SU-DHL-6 (cell line): ENCODE results near the gene DOCK3.
"Not testable (repeated sequence)": the region's sequence is repeated elsewhere in the genome, so short reads cannot be mapped to it uniquely, and the experiment has no call there.

Experiments
- H2AFZ ChIP-seq: fragments of 200-600 bp; sonication (generic); 2 replicates; pipeline ENCODE4 v1.6.1; 2014; ENCODE audit warnings: low read depth, mild to moderate bottlenecking, moderate library complexity, mixed read lengths, antibody characterized with exemption, low read length; ENCODE audit not compliant: severe bottlenecking
- H3F3A ChIP-seq: fragments of 200-600 bp; shearing (Covaris generic); 2 replicates; pipeline ENCODE4 v1.6.0; 2016; ENCODE audit warnings: antibody characterized with exemption, mild to moderate bottlenecking; ENCODE audit not compliant: insufficient read depth
- H3K27ac ChIP-seq: fragments of 200-600 bp; sonication (generic); 2 replicates; pipeline ENCODE4 v1.5.1; 2016; ENCODE audit warnings: low read depth, mild to moderate bottlenecking, low read length, moderate library complexity, mixed read lengths
- H3K27me3 ChIP-seq: fragments of 200-600 bp; sonication (generic), shearing (Covaris generic); 2 replicates; pipeline ENCODE4 v1.6.0; 2014; ENCODE audit warnings: mild to moderate bottlenecking, low read length
- H3K36me3 ChIP-seq: fragments of 200-600 bp; sonication (generic); 2 replicates; pipeline ENCODE4 v1.6.1; 2014; ENCODE audit warnings: mild to moderate bottlenecking, low read length, mixed read lengths
- H3K4me2 ChIP-seq: fragments of 300-600, 200-600 bp; shearing (Covaris generic), sonication (generic); 2 replicates; pipeline ENCODE4 v1.6.0; 2014; ENCODE audit warnings: low read length, low read depth, mild to moderate bottlenecking; ENCODE audit not compliant: poor library complexity, severe bottlenecking
- H3K4me3 ChIP-seq: fragments of 200-600 bp; sonication (generic); 2 replicates; pipeline ENCODE4 v1.5.1; 2014; ENCODE audit warnings: antibody characterized with exemption, low read length, mild to moderate bottlenecking, mixed read lengths; ENCODE audit not compliant: insufficient read depth, poor library complexity, severe bottlenecking
- H3K79me2 ChIP-seq: fragments of 200-600 bp; sonication (generic); 2 replicates; pipeline ENCODE4 v1.6.1; 2014; ENCODE audit warnings: mild to moderate bottlenecking, low read length, moderate library complexity; ENCODE audit not compliant: insufficient read depth
- H3K9ac ChIP-seq: fragments of 200-600 bp; sonication (generic); 2 replicates; pipeline ENCODE4 v1.7.0; 2014; ENCODE audit warnings: mild to moderate bottlenecking, low read length
- H3K9me2 ChIP-seq: fragments of 200-600 bp; sonication (generic); replicated peaks from 2 replicates; pipeline ENCODE4 v1.6.1; 2014; ENCODE audit warnings: low read length; ENCODE audit not compliant: insufficient read depth
- H3K9me3 ChIP-seq: fragments of 200-600 bp; sonication (generic); 2 replicates; pipeline ENCODE4 v1.6.1; 2014; ENCODE audit warnings: low read length, mixed read lengths; ENCODE audit not compliant: insufficient read depth
- H4K20me1 ChIP-seq: fragments of 200-600 bp; sonication (generic); 2 replicates; pipeline ENCODE4 v1.6.1; 2014; ENCODE audit warnings: low read depth, mild to moderate bottlenecking, antibody characterized with exemption, low read length, moderate library complexity, mixed read lengths
- CTCF ChIP-seq: fragments of 200-600 bp; sonication (generic); IDR thresholded peaks from one replicate; pipeline ENCODE4 v1.5.1; 2017; ENCODE audit warnings: antibody characterized with exemption, mild to moderate bottlenecking, low read length, moderate library complexity; ENCODE audit not compliant: insufficient read depth, poor library complexity, severe bottlenecking
- EZH2phosphoT487 ChIP-seq: fragments of 200-600 bp; sonication (generic), shearing (Covaris generic); conservative IDR thresholded peaks from 2 replicates; pipeline ENCODE4 v1.6.1; 2018; ENCODE audit warnings: mild to moderate bottlenecking, antibody characterized with exemption, low read length, moderate library complexity, mixed read lengths

The DOCK3 gene

GRCh38 chr3:50687916-50688315 lies 13.2 kb downstream of the DOCK3 start:
- no peak for TF ChIP-seq EZH2phosphoT487
- no peak for TF ChIP-seq CTCF
- H3K9me3 ChIP-seq, result no peaks in the 10 kb centered on the region
- H3K36me3 ChIP-seq, result no peaks in the 10 kb centered on the region
- no peak overlapping the region for H3K27ac ChIP-seq
- no peak overlapping the region for H3K9ac ChIP-seq
- H3K4me2 ChIP-seq, result no peak overlapping the region
- H3K9me2 ChIP-seq, result no peaks in the 10 kb centered on the region
- no peaks in the 10 kb centered on the region for H3F3A ChIP-seq
- no peak overlapping the region for H2AFZ ChIP-seq
- no peaks in the 10 kb centered on the region for H3K79me2 ChIP-seq
- H3K27me3 ChIP-seq, result no peaks in the 10 kb centered on the region
- no peaks in the 10 kb centered on the region for H4K20me1 ChIP-seq
- no peak overlapping the region for H3K4me3 ChIP-seq

GRCh38 chr3:50688602-50689001 lies 13.9 kb downstream of the DOCK3 start:
- not testable (repeated sequence) for H3K27ac ChIP-seq, H4K20me1 ChIP-seq, H3K9ac ChIP-seq, H3K4me3 ChIP-seq, H3K36me3 ChIP-seq, H3K9me3 ChIP-seq, H3F3A ChIP-seq, H3K9me2 ChIP-seq, H3K4me2 ChIP-seq, H3K79me2 ChIP-seq, H3K27me3 ChIP-seq, H2AFZ ChIP-seq

- no peak overlapping the region for H3K9ac ChIP-seq
- no peaks in the 10 kb centered on the region for H3K27me3 ChIP-seq
- H3F3A ChIP-seq, result no peaks in the 10 kb centered on the region
- no peak for TF ChIP-seq EZH2phosphoT487
- TF ChIP-seq CTCF, result no peak
- no peaks in the 10 kb centered on the region for H4K20me1 ChIP-seq
- H2AFZ ChIP-seq, result no peak overlapping the region
- no peak overlapping the region for H3K4me3 ChIP-seq
- H3K27ac ChIP-seq, result no peak overlapping the region
- no peaks in the 10 kb centered on the region for H3K79me2 ChIP-seq
- H3K36me3 ChIP-seq, result no peaks in the 10 kb centered on the region
- H3K9me3 ChIP-seq, result no peaks in the 10 kb centered on the region
- no peaks in the 10 kb centered on the region for H3K9me2 ChIP-seq
- no peak overlapping the region for H3K4me2 ChIP-seq
These were observed 14.8 kb downstream of the DOCK3 start for GRCh38 chr3:50689558-50689957.

GRCh38 chr3:50695031-50695430 lies 20.3 kb downstream of the DOCK3 start:
- TF ChIP-seq EZH2phosphoT487 (no peak), CTCF (no peak)
- H3K9me3 ChIP-seq, result no peaks in the 10 kb centered on the region
- H3K4me2 ChIP-seq, result no peak overlapping the region
- H3K27me3 ChIP-seq, result no peaks in the 10 kb centered on the region
- H3K36me3 ChIP-seq, result no peaks in the 10 kb centered on the region
- no peaks in the 10 kb centered on the region for H3K79me2 ChIP-seq
- H3K9ac ChIP-seq, result no peak overlapping the region
- no peak overlapping the region for H2AFZ ChIP-seq
- H3K4me3 ChIP-seq, result no peak overlapping the region
- H3K9me2 ChIP-seq, result no peaks in the 10 kb centered on the region
- no peak overlapping the region for H3K27ac ChIP-seq
- no peaks in the 10 kb centered on the region for H4K20me1 ChIP-seq
- no peaks in the 10 kb centered on the region for H3F3A ChIP-seq
